GM21360 (cell line): ENCODE measurements around the gene WNT11.

Source experiments
- ATAC-seq: cut with Tn5 transposase; IDR thresholded peaks from one replicate; pipeline ENCODE4 v1.9.1; 2021; ENCODE audit warnings: mild to moderate bottlenecking, moderate library complexity; ENCODE audit not compliant: unreplicated experiment

Gene WNT11

DNA sequence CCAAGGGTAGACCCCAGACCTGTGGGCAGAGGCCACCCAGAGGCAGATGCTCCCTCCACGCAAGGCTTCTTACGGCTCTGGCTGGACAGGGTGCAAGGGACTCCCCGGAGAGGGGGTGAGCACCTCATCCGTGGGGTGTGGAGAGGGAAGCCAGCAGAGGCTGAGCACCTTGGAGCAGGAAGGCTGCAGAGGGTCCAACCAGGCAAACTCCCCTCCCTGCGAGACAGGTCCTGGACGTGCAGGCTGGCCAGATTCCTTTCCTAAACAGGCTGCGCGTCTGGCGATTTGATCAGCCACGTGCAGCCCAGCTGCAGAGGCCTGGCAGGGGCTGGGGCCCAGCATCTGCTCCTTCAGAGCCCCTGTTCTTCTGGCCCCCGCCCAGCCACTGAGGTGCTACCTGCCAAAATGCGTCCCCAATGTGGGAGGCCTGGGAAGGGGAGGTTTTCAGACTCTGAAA is 49.3 kb downstream of the WNT11 start:
- ATAC-seq: no peak

DNA sequence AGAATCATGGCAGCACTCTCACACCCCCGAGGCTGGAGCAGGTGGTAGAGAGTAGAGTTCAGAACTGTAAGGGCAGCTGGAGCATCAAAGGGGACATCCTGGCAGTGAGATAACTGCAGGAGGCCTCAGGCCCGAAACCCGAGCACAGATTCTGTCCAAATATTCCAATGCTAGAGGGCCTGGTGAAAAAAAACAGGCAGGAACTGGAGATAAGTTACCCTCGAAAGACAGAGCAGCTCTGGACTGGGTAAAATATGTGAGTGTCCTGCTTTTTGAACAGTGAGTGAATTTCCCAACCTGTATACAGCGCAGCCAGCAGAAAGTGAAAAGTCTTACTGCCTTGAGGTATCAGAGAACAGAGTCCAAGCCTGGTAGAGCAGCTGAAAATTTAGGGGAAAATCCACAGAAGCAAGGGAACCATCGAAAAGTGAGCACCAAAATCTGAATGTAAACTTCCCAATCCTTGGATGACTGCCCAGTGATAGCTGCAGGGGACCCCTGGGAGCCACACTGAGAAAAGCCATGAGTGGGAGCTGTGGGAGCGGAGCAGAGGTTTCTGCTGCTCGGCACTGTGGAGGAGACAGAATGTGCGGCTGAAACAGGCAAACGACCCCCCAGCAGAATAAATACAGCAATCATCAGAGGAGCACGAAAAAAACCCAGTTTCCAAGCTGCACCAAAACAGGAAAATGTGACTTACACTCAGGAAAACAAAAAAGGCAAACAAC is 50.6 kb downstream of the WNT11 start:
- no peak for ATAC-seq

DNA sequence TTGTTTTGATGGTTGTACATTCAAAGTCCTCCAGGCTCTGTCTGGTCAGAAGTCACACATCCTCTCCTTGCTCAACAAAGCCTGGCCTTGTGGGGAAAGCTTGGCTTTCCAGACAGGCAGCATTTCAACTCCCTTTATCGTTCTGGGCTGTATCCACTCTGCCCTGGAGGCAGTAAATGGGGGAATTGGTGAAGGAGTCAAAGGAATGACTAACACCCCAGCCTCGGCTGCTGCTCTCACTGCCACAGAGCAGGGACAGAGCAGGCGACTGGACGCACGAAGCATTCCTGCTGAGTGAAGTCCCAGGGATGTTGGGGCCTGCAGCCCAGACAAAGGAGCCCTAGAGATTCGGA is 52.8 kb downstream of the WNT11 start:
- ATAC-seq: no peak

DNA sequence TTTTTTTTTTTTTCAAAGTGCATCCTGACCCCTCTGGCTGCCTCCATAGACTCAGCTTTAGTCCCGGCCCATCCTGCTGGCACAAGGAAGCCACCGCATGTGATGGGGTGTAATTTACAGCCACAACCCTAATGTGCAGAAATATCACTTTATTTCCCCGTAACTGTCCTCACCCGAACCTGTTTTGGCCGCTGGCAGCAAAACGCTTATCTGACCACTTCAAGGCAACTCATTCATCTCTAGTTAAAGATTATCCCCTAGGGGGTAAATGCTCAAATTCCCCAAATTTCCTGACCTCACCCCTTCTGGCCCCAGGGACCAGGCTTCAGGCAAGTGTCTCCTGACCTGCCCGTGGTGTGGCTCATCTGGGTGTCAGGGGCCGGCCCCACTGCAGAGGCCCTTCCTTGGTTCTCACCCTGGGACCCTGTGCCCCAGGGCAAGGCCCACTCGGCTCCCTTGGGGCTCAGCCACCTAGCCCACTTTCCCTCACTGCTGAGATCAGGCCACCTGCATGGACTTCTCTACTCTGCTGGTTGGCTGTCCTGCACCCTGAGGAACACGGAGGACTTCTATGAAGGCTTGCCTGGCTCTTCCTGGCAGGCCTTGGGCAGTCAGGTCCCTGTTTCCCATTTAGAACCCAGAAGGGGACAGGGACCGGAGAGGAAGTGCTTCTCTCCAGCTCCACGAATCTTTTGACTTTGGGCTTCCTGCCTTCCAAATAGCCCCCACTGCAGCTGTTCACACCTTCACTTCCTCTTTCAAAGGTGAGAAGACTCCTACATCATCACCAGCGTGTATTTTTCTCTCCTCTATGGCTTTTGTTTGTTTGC is 53.3 kb downstream of the WNT11 start:
- no peak for ATAC-seq

GRCh38 chr11:76152086-76152681 is 54.1 kb downstream of the WNT11 start:
- ATAC-seq: no peak

- no peak for ATAC-seq
Measured at GRCh38 chr11:76151556-76152085, 54.7 kb downstream of the WNT11 start.

DNA sequence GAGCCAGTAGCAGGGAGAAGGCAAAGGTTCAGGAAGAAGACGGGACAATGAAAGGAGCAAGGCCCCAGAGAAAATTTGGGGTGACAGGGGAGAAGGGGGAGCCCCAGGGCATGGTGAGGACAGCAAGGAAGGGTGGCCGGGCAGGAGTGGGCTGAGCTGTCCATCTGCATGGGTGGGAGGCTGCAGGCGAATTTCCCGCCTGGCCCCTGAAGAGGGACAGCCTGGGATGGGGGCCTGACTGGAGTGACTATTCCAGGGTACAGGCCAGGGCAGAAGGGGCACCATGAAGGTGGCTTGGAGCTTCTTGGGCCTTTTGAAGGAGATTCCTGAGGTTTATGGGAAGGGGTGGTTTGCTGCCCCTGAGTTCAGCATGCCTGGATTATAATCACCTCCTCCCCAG is 56.2 kb downstream of the WNT11 start:
- ATAC-seq: no peak

- ATAC-seq: no peak
Measured at GRCh38 chr11:76149713-76150112, 56.6 kb downstream of the WNT11 start.

DNA sequence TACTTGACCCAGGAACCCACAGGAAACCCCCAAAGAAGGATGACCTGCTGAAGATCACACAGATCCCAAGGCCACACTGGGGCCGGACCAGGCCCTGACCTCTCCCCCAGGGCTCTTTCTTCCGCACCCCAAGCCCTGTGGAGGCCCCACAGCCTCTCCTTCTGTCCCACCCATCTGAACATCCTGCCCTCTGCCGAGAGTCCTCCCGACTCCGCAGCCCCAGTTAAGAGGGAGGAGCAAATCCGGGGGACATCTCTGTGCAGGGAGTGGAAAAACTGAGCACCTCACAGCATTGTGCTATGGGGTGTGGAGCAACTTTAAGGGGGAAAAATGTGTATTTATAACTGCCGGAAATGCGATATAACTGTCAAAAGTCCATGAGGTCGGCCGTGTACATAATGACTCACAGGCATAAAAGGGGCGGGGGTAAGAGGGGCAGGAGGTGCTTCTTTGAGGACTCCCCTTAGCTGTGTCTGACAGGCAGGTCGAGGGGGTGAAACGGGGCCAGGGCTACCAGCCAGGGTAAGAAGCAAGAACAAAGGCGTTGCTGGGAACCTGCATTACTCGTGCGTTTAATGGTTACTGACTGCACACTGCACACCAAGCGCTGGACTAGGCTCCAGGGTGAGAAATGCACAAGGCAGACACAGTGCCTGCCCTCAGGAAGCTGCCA is 57.2 kb downstream of the WNT11 start:
- ATAC-seq: no peak

GRCh38 chr11:76148231-76148630 is 58.1 kb downstream of the WNT11 start:
- no peak for ATAC-seq

DNA sequence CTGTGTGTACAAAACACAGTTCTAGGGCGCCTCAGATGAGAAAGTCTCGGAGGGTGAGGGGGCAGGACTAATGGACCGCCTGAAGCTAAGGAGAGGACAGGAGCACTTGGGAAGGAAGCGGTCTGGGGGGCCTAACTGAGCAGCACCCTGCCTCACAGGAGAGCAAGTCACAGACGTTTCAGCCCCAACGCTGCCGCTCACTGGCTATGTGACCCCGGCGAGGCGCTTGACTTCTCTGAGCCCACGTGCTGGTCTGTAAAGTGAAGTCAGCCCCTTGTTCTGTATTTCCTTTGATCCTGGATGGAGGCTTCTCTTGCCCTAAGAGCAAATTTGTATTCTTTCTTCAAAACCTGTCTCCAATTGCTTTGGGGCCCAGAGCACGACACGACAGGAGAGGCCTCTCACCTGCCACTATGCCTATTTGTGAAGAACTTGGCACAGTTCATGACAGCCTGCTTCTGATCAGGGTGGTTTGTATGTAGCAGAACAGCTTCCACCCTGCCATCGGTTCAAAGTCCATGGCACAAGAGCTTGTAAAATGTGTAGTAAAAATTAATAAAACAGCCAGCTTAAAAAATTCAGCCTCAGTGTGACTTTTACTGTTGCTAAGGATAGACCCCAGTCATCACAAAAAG is 59.1 kb downstream of the WNT11 start:
- ATAC-seq: no peak

GRCh38 chr11:76143274-76143673 is 63.0 kb downstream of the WNT11 start:
- ATAC-seq: no peak

GRCh38 chr11:76141901-76142588 is 64.3 kb downstream of the WNT11 start:
- ATAC-seq: no peak

- no peak for ATAC-seq
Measured at GRCh38 chr11:76140912-76141574, 65.3 kb downstream of the WNT11 start.

DNA sequence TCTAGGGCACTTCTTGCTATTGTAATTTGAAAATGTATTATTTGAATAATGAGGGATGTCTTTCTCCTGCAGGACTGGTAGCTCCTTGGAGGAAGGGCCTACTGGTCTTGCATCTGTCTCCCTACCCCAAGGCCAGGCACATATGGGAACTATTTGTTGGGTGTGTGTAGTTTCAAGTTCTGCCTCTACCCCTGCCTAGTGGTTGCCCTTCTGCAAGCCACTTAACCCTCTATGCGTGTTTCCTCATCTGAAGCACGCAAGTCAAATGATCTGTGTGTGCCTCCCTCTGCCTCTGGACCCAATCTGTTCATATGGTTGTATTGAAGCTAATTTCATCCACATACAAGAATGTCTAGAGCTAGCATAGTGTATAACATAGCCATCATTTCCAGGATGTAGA is 67.0 kb downstream of the WNT11 start:
- ATAC-seq: no peak
